ENCODE measurements around the gene THYN1.

THYN1 gene

DNA sequence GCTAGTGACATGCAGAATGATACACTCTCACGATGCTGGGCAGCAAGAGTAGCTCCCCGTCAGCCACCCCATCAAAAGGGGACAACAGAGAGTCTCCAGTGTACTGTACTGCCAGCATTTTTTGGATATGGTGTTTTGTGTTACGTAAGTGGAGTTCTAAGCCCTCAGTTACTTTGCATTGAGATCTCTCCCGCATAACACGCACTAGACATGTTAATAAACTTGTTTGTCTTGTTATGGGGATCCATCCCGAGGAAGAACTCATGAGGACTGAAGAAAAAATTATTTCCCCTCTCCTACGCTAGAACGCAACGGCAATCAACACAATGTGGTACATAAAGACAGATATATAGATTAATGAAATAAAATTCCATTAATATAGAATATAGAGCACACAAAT lies 53.6 kb downstream of the THYN1 start:
- H3K4me3 ChIP-seq (ENCODE audit: low read depth, low read length) = no peak overlapping the region
- TF ChIP-seq, protein P1, sequence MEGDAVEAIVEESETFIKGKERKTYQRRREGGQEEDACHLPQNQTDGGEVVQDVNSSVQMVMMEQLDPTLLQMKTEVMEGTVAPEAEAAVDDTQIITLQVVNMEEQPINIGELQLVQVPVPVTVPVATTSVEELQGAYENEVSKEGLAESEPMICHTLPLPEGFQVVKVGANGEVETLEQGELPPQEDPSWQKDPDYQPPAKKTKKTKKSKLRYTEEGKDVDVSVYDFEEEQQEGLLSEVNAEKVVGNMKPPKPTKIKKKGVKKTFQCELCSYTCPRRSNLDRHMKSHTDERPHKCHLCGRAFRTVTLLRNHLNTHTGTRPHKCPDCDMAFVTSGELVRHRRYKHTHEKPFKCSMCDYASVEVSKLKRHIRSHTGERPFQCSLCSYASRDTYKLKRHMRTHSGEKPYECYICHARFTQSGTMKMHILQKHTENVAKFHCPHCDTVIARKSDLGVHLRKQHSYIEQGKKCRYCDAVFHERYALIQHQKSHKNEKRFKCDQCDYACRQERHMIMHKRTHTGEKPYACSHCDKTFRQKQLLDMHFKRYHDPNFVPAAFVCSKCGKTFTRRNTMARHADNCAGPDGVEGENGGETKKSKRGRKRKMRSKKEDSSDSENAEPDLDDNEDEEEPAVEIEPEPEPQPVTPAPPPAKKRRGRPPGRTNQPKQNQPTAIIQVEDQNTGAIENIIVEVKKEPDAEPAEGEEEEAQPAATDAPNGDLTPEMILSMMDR (IDR thresholded peaks at IDR 0.05; ENCODE audit: borderline replicate concordance, insufficient read depth, low read depth, low read length) = no peak

All from GM12875 (cell line).